Peyer's patch (tissue), 4 donors: Measurements from ENCODE around the gene RFTN1.

Source experiments
- CTCF ChIP-seq, 6 experiments: fragments of 450-650 bp in 4 of 6; fragments of 200-600 bp in 2 of 6; sonication (generic) in 1 of 6; IDR thresholded peaks; one replicate each; pipeline ENCODE4 v1.5.1; 2017 to 2019; ENCODE audit warnings: antibody characterized with exemption in 6 of 6, mild to moderate bottlenecking in 3 of 6, moderate library complexity in 1 of 6
- POLR2A ChIP-seq, 2 donors: fragments of 450-650 bp; IDR thresholded peaks; one replicate each; pipeline ENCODE4 v1.5.1; 2017; ENCODE audit warnings: antibody characterized with exemption in 2 of 2, mild to moderate bottlenecking in 2 of 2, moderate library complexity in 2 of 2

DNA sequence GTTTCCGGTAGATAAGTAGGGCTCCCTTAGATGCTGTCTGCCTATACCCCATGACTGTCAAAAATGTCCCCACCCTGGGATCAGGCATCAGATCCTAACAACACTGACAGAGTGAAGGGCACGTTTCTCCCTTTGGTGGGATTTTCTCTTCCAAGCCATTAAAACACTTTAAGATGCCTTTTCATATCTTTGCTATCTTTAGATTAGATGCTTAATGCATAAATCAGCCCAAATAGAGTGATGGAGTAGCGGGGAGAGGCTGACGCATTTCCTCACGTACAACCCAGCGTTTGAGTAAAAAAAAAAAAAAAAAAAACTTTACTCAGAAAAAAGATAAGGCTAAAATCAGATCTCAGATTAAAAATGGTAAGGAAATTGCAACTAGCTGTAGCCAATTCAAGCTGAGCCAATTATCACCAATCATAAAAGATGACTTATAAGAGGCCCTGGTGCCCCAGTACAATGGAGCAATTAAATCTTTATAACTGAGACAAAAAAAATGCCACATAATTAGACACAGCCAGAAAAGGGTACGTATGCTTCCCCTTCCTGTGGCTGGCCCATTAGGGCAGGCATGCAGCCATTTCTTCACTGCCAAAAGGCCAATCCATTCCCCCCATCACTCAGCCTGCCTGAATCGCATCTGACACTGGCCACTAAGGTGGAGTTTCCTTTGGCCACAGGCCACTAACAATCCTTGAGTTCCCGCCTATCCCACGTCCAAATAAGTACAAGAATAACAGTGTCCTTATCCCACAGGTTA, 45.0 kb downstream of the RFTN1 start:
- TF ChIP-seq CTCF (IDR thresholded peaks at IDR 0.05), result no peak
- TF ChIP-seq POLR2A (IDR thresholded peaks at IDR 0.05), result no peak
